SK-N-SH (cell line): ENCODE measurements around the gene DHRSX. TPM values are rescaled to one million over a fixed set of nuclear protein-coding genes. Genes with fewer than 3 reads are reported as not detected.

Experiments
- CTCF ChIA-PET: fragments of 300-600, 350-600 bp; formaldehyde crosslinking; extraction: SDS; loops from one replicate; lab custom pipeline; 2021; lab: Yijun Ruan, JAX
- POLR2A ChIA-PET: fragments of 350-600 bp; sonication (Branson Sonifier 250); formaldehyde crosslinking; extraction: SDS; loops from one replicate; lab custom pipeline; 2020; ENCODE audit warnings: antibody characterized with exemption, inconsistent platforms; lab: Yijun Ruan, JAX
- DNase-seq: peaks from one replicate; pipeline ENCODE4 v3.0.0; 2012
- H2AFZ ChIP-seq: fragments of 200-600 bp; sonication (generic); 2 replicates; pipeline ENCODE4 v1.8.1; 2016; ENCODE audit warnings: antibody characterized with exemption, mild to moderate bottlenecking, low read depth
- H3F3A ChIP-seq: fragments of 200-600 bp; sonication (generic); replicated peaks from 2 replicates; pipeline ENCODE3; 2016; ENCODE audit warnings: antibody characterized with exemption, mild to moderate bottlenecking; ENCODE audit not compliant: insufficient read depth
- H3K27ac ChIP-seq, 2 experiments: fragments of 200-500 bp in 1 of 2; fragments of 200-600 bp in 1 of 2; sonication (Bioruptor generic) in 1 of 2; sonication (generic), shearing (Covaris generic) in 1 of 2; 2 replicates each; pipeline versions ENCODE4 v1.5.1 to v1.6.1; 2014 to 2016; ENCODE audit warnings: low read depth in 2 of 2, inconsistent platforms in 1 of 2, low read length in 1 of 2, mild to moderate bottlenecking in 1 of 2, mixed read lengths in 1 of 2
- H3K27me3 ChIP-seq: fragments of 200-600 bp; sonication (generic), shearing (Covaris generic); 2 replicates; pipeline ENCODE4 v1.6.1; 2016; ENCODE audit warnings: mixed run types; ENCODE audit not compliant: insufficient read depth
- H3K36me3 ChIP-seq, 2 experiments: fragments of 200-500 bp in 1 of 2; fragments of 200-600 bp in 1 of 2; sonication (Bioruptor generic) in 1 of 2; sonication (generic) in 1 of 2; replicated peaks in 1 of 2; 2 replicates each; pipeline versions ENCODE3 to v1.5.1; 2014 to 2016; ENCODE audit warnings: low read length in 1 of 2, mild to moderate bottlenecking in 1 of 2; ENCODE audit not compliant: insufficient read depth in 2 of 2, control insufficient read depth in 1 of 2
- H3K4me1 ChIP-seq, 2 experiments: fragments of 200-500 bp in 1 of 2; fragments of 200-600 bp in 1 of 2; sonication (Bioruptor generic) in 1 of 2; sonication (generic), shearing (Covaris generic) in 1 of 2; 2 replicates each; pipeline versions ENCODE4 v1.5.1 to v1.6.1; 2014 to 2016; ENCODE audit warnings: low read depth in 1 of 2, low read length in 1 of 2, mixed run types in 1 of 2; ENCODE audit not compliant: insufficient read depth in 2 of 2, control insufficient read depth in 1 of 2
- H3K4me2 ChIP-seq: fragments of 200-600 bp; sonication (generic), shearing (Covaris generic); 2 replicates; pipeline ENCODE4 v1.6.1; 2017; ENCODE audit warnings: mixed run types
- H3K4me3 ChIP-seq, 2 experiments: fragments of 200-500 bp in 1 of 2; fragments of 200-600 bp in 1 of 2; sonication (Bioruptor generic) in 1 of 2; sonication (generic), shearing (Covaris generic) in 1 of 2; 2 replicates each; pipeline versions ENCODE4 v1.5.1 to v1.8.1; 2014 to 2016; ENCODE audit warnings: low read depth in 2 of 2, inconsistent platforms in 1 of 2, low read length in 1 of 2, mild to moderate bottlenecking in 1 of 2, mixed read lengths in 1 of 2, moderate library complexity in 1 of 2
- H3K79me2 ChIP-seq: fragments of 200-600 bp; sonication (generic); 2 replicates; pipeline ENCODE4 v1.8.1; 2017; ENCODE audit warnings: mild to moderate bottlenecking; ENCODE audit not compliant: insufficient read depth
- H3K9ac ChIP-seq: fragments of 200-600 bp; sonication (generic); 2 replicates; pipeline ENCODE4 v1.6.1; 2017; ENCODE audit warnings: mixed run types
- H3K9me2 ChIP-seq: fragments of 200-600 bp; sonication (generic); 2 replicates; pipeline ENCODE4 v1.6.1; 2017; ENCODE audit warnings: mixed run types
- H3K9me3 ChIP-seq: fragments of 200-600 bp; sonication (generic); 2 replicates; pipeline ENCODE4 v1.6.1; 2017; ENCODE audit warnings: mixed run types, mild to moderate bottlenecking, moderate library complexity
- H4K20me1 ChIP-seq: fragments of 200-600 bp; sonication (generic); 2 replicates; pipeline ENCODE4 v1.6.1; 2017; ENCODE audit warnings: mild to moderate bottlenecking, mixed run types; ENCODE audit not compliant: insufficient read depth
- CHD2 ChIP-seq: fragments of 150-350 bp; IDR thresholded peaks from 2 replicates; pipeline ENCODE4 v1.6.1; 2018; ENCODE audit warnings: low read length; ENCODE audit not compliant: partially characterized antibody
- ELF1 ChIP-seq: IDR thresholded peaks from 2 replicates; pipeline ENCODE4 v1.4.0; 2012
- FOSL2 ChIP-seq: IDR thresholded peaks from 2 replicates; pipeline ENCODE4 v1.4.0; 2012; ENCODE audit warnings: low read depth, mild to moderate bottlenecking, moderate library complexity, borderline replicate concordance
- JUND ChIP-seq: IDR thresholded peaks from 2 replicates; pipeline ENCODE4 v1.4.0; 2012
- MEF2A ChIP-seq: IDR thresholded peaks from 2 replicates; pipeline ENCODE4 v1.4.0; 2012; ENCODE audit warnings: low read depth, borderline replicate concordance
- PBX3 ChIP-seq: IDR thresholded peaks from 2 replicates; pipeline ENCODE4; 2012
- RCOR1 ChIP-seq: fragments of 150-350 bp; IDR thresholded peaks from 2 replicates; pipeline ENCODE4 v1.6.1; 2017; ENCODE audit warnings: antibody characterized with exemption, low read length
- TAF1 ChIP-seq: IDR thresholded peaks from 2 replicates; pipeline ENCODE4 v1.6.1; 2012; ENCODE audit warnings: low read depth, mild to moderate bottlenecking, low read length, moderate library complexity, borderline replicate concordance
- TCF12 ChIP-seq: IDR thresholded peaks from 2 replicates; pipeline ENCODE4 v1.4.0; 2012
- TEAD4 ChIP-seq: IDR thresholded peaks from 2 replicates; pipeline ENCODE4 v1.4.0; 2012; ENCODE audit warnings: mild to moderate bottlenecking, borderline replicate concordance; ENCODE audit not compliant: insufficient read depth
- YY1 ChIP-seq: IDR thresholded peaks from 2 replicates; pipeline ENCODE4 v1.4.0; 2012; ENCODE audit warnings: low read depth, mild to moderate bottlenecking
- ZBTB33 ChIP-seq: IDR thresholded peaks from 2 replicates; pipeline ENCODE4 v1.4.0; 2012; ENCODE audit warnings: low read depth, borderline replicate concordance
- WGBS: methylation state at CpG from one replicate; pipeline ENCODE4 v1.1.6; 2017; ENCODE audit warnings: low lambda C conversion rate; 5-methylcytosine and 5-hydroxymethylcytosine counted together
- polyA plus RNA-seq, 3 experiments: library from polyadenylated mRNA; depleted of rRNA; stranded (reverse); fragments of >200 nt; gene quantifications; 2 replicates each; pipeline ENCODE4 v1.2.3, GENCODE V29; 2012
- TF ChIP-seq, protein P1 (sequence below): fragments of 200-600 bp; sonication (generic); IDR thresholded peaks from 2 replicates; pipeline ENCODE4 v1.6.1; 2017; ENCODE audit warnings: antibody characterized with exemption, mild to moderate bottlenecking, moderate library complexity
- TF ChIP-seq, protein P2 (sequence below): fragments of 150-350 bp; IDR thresholded peaks from 2 replicates; pipeline ENCODE4 v1.6.1; 2016; ENCODE audit warnings: mild to moderate bottlenecking, low read depth, low read length
- TF ChIP-seq, protein P3 (sequence below): IDR thresholded peaks from 2 replicates; pipeline ENCODE4 v1.4.0; 2012; ENCODE audit warnings: low read depth, borderline replicate concordance
- TF ChIP-seq, protein P4 (sequence below): IDR thresholded peaks from 2 replicates; pipeline ENCODE4 v1.4.0; 2012; ENCODE audit warnings: low read depth

DHRSX gene
- polyA plus RNA-seq, 1 of the 3 experiments (the other 2 are of a cell fraction), result 34.3 TPM

DNA sequence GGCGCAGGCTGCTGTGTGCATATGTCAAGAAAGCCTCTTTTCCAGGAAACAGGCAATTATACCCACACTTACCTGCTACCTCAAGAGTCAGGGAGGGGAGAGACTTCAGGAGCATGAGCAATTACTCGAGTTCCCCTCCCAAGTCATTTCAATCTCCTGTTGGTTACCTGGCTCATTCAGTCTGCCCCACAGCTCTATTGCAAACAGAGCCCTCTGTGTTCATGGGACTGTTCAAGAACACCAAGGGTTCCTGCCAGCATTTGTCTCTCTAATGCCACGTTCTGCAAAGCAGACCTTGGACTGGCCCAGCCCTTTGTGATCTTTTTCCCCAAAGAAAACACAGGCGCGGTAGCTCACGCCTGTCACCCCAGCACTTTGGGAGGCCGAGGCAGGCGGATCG, 274.6 kb downstream of the DHRSX start (continued):
- TF ChIP-seq ZBTB33 (no peak), PBX3 (no peak), YY1 (no peak), ELF1 (no peak), TEAD4 (no peak), TAF1 (no peak), TCF12 (no peak)
- TF ChIP-seq, protein P1, sequence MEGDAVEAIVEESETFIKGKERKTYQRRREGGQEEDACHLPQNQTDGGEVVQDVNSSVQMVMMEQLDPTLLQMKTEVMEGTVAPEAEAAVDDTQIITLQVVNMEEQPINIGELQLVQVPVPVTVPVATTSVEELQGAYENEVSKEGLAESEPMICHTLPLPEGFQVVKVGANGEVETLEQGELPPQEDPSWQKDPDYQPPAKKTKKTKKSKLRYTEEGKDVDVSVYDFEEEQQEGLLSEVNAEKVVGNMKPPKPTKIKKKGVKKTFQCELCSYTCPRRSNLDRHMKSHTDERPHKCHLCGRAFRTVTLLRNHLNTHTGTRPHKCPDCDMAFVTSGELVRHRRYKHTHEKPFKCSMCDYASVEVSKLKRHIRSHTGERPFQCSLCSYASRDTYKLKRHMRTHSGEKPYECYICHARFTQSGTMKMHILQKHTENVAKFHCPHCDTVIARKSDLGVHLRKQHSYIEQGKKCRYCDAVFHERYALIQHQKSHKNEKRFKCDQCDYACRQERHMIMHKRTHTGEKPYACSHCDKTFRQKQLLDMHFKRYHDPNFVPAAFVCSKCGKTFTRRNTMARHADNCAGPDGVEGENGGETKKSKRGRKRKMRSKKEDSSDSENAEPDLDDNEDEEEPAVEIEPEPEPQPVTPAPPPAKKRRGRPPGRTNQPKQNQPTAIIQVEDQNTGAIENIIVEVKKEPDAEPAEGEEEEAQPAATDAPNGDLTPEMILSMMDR, result no peak
- TF ChIP-seq, protein P2, sequence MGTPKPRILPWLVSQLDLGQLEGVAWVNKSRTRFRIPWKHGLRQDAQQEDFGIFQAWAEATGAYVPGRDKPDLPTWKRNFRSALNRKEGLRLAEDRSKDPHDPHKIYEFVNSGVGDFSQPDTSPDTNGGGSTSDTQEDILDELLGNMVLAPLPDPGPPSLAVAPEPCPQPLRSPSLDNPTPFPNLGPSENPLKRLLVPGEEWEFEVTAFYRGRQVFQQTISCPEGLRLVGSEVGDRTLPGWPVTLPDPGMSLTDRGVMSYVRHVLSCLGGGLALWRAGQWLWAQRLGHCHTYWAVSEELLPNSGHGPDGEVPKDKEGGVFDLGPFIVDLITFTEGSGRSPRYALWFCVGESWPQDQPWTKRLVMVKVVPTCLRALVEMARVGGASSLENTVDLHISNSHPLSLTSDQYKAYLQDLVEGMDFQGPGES, result no peak
- TF ChIP-seq, all 33 proteins: peak for 0

DNA sequence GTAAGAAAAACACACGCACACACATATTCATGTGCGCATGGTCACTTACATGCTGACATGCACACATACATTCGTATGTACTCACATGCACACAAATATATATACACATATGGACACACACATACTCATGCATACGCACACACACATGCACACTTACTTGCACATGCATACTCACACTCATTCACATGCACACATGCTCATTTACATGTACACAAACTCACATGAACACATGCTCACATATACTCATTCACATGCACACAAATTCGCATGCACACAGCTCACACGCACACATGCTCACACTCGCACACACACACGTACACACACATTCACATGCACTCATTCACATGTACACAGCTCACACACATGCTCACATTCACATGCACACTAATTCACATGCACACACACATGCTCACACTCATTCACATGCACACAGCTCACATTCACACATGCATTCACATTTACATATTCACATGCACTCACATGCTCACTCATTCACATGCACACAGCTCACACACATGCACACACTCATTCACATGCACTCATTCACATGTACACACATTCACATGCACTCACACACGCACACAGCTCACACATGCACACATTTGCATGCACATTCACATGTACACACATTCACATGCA, 276.1 kb downstream of the DHRSX start:
- TF ChIP-seq MEF2A (no peak), PBX3 (no peak), TCF12 (no peak), YY1 (no peak), RCOR1 (no peak), JUND (no peak), TEAD4 (no peak), FOSL2 (no peak), CHD2 (no peak), ZBTB33 (no peak)
- TF ChIP-seq, protein P3, sequence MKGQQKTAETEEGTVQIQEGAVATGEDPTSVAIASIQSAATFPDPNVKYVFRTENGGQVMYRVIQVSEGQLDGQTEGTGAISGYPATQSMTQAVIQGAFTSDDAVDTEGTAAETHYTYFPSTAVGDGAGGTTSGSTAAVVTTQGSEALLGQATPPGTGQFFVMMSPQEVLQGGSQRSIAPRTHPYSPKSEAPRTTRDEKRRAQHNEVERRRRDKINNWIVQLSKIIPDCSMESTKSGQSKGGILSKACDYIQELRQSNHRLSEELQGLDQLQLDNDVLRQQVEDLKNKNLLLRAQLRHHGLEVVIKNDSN, result no peak
- TF ChIP-seq, protein P4, sequence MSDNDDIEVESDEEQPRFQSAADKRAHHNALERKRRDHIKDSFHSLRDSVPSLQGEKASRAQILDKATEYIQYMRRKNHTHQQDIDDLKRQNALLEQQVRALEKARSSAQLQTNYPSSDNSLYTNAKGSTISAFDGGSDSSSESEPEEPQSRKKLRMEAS, result no peak
- Histone ChIP-seq H3K36me3 (peaks cover 0 to 3% of the 10 kb centered on the region in 2 experiments), H3K9ac (no peak overlapping the region), H3K9me2 (no peaks in the 10 kb centered on the region), H3K27ac (no peak overlapping the region), H3K4me3 (no peak overlapping the region), H4K20me1 (no peaks in the 10 kb centered on the region), H3F3A (no peaks in the 10 kb centered on the region), H3K9me3 (no peaks in the 10 kb centered on the region; the same call in 1 of the 2 replicates), H2AFZ (no peak overlapping the region), H3K27me3 (no peaks in the 10 kb centered on the region), H3K4me1 (no peaks in the 10 kb centered on the region), H3K79me2 (no peaks in the 10 kb centered on the region), H3K4me2 (no peak overlapping the region)
- ChIA-PET POLR2A (no interaction called here), CTCF (no interaction called here)
- WGBS, result 92% methylated on average over 9 of the region's 9 CpGs
- no peak for DNase-seq
